ENCODE results near the gene ERC2.

Gene ERC2

DNA sequence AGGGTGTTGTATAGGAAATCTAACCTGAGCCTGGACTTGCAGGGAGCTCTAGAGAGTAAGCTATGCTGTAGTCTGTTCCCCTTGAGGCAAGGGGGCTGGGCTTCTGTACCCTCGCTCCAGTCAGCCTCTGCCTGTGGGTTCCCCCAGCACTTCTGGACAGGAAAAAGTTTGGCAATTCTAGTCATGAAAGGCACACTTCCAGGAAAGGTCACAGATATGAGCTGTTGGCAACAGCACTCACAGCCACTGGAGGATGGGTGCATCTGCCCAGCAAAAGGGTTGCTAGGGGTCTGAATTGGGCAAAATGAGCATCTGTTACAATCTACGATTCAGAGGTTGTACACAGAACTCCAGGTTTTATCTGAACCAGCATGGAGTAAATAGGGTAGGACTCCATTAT, 281.2 kb downstream of the ERC2 start:
- no peak for DNase-seq (ENCODE audit: low read depth)

DNA sequence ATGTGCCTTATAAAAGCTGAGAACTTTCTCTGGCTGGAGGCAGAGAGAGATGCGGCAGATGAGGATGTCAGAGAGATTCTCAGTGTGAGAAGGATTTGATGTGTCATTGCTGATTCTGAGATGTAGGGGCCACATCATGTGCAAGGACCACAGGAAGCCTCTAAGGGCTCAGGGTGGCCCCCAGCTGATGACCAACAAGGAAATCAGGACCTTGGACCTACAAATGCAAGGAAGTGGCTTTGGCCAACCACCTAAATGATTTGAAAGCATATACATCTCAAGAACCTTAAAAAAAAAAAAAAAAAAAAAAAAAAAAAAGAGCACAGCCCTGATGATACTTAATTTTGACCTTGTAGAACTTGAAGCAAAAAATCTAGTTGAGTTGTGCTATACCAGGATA, 282.4 kb downstream of the ERC2 start:
- DNase-seq (ENCODE audit: low read depth), result no peak

DNA sequence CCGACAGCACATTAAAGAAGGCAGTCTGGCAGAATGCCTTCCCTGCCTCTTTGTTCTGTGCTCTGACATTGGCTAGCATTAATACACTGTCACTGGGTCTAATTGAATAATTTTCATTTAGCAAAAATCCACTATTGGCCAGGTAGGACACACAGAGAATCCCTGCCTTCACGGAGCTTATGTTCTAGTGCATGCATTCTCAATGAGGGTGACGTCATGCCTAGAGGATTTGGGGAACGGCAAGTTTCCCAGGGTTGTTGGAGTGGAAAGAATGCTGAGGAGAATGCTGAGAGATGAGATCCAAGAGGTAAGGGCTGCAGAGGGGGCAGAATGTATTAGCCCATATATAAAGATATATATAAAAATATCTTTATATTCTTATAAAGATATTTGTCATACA, 284.7 kb downstream of the ERC2 start:
- DNase-seq (ENCODE audit: low read depth), result no peak

DNA sequence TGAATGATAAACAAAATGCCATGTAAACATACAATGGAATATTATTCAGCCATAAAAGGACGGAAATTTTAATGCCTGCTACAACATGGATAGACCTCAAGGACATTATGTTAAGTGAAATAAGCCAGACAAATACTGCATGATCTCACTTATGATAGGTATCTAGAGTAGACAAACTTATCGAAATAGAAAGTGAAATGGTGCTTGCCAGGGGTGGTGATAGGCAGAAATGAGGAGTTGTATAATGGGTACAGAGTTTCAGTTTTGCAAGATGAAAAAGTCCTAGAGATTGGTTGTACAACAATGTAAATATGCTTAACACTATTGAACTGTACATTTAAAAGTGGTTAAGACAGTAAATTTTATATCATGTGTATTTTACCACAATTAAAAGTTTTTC, 287.8 kb downstream of the ERC2 start:
- no peak for DNase-seq (ENCODE audit: low read depth)

GRCh38 chr3:56173601-56174000, 294.7 kb downstream of the ERC2 start:
- no peak for DNase-seq (ENCODE audit: low read depth)

DNA sequence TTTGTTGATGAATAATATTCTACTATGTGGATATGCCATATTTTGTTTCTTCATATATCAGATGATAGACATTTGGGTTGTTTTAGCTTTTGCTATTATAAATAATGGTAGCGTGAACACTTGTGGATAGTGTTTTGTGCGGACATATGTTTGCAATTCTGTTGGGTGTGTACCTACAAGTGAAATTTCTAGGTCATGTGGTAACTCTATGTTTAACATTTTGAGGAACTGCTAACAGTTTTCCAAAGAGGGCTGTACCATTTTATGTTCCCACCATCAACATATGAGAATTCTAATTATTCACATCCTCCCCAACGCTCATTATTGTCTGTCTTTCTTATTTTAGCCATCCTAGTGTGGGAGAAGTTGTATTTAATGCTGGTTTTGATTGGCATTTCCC, 303.8 kb downstream of the ERC2 start:
- DNase-seq (ENCODE audit: low read depth), result no peak

GRCh38 chr3:56157693-56158362, 310.4 kb downstream of the ERC2 start:
- DNase-seq (ENCODE audit: low read depth), result no peak

DNA sequence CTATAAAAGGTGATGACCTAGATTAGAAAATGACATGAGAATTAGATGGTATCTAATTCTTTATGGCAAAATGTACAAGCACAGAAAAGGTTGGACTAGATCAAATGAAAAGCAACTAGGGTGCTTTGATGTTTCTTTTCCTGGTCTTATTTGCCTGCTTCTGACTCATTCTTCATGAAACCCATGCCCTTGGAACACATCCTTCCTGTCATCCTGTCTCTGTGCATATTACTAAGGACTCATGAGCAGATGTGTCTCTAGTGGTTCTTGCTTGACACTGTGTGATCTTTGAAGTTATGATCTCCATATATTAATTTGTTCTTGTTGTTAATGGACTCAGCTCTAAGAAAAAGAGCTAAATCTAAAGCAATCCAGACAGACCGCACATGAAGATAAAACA, 314.0 kb downstream of the ERC2 start:
- DNase-seq (ENCODE audit: low read depth), result no peak

- no peak for DNase-seq (ENCODE audit: low read depth)
Observed at GRCh38 chr3:56147354-56147753, 320.9 kb downstream of the ERC2 start.

GRCh38 chr3:56145410-56145809, 322.9 kb downstream of the ERC2 start:
- DNase-seq (ENCODE audit: low read depth), result no peak

DNA sequence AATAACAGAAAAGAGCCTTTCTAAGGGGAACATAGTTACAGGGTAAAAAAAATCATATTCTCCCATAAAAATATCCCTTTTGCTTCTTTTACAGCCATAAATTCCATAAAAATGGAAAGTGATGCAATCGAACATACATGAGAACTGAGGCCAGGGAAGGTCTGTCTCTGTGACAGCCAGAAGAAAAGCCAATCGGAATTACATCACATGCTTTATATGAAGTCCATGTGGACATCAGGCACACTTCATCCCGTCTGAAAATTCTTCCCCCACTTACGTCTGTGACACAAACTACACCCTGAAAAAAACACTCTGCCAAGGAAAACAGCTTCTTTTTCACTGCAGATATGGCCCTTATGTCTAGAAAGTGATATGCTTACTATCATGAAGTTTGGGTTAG, 323.5 kb downstream of the ERC2 start:
- no peak for DNase-seq (ENCODE audit: low read depth)

DNA sequence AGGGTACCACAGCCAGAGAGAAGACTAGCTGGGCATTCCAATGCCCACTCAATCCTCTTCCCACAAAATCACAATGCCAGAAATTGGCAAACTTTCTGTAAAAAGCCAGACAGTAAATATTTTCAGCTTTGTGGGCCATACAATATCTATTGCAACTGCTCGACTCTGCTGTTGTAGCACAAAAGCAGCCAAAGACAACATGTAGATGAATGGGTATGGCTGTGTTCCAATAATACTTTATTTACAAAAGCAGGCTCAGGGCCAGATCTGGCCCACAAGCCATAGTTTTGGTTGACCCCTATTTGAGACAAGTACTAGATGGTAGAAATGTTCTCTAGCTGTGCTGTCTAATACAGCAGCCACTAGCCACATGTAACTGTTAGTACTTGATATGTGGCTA, 330.9 kb downstream of the ERC2 start:
- DNase-seq (ENCODE audit: low read depth), result no peak

DNA sequence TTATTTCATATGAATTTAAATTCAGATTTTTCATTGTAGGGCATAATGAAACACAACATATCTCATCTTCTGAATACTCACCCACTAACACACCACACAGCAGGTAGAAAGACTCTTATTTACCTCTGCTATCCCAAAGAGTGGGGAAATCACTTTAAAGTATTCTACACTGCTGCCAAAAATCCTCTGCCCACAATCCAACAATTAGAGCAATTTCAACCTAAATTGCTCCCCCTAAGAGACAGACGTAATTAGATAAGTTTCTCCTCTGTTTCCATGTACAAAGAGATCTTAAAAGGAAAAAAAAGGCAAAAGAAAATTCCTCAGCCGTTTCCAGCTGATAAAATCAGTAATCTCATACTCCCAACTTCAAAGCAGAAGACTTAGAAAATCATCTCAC, 331.8 kb downstream of the ERC2 start:
- DNase-seq (ENCODE audit: low read depth), result no peak

DNA sequence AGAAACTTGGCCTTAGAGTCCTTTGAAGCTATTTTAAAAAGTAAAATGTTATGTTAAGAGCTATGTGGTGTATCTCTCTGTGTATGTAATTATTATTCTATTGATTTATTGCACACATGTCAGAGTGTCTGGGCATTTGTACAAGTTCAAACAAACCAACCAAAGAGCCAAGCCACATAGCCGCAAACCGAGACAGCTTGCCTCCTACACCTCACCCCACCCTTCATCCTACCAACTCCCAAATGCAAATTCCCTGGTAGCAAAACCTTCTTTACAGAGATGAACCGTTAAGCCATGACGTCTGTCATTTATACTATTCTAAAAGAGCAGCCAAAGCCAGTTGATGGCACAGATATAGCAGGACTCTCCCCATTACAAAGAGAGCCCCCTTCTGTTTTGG, 332.3 kb downstream of the ERC2 start:
- no peak for DNase-seq (ENCODE audit: low read depth)

DNA sequence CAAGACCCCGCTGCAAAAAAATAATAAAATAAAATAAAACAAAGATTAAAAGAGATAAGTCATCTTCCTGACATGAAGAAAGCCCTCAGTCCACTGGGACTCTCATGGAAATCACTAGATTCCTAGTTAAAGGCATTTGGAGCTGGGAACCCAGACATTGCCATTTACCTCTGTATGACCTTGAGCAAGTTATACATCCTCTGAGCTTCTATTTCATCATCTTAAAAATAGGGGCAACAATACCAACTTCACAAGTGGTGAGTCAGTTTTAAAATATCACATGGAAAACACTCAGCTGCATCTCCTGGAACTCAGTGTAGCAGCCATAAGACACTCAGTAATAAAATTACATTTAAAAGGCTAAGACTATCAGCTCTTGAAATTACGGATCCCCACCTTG, 334.8 kb downstream of the ERC2 start:
- no peak for DNase-seq (ENCODE audit: low read depth)

- DNase-seq (ENCODE audit: low read depth), result no peak
Observed at GRCh38 chr3:56132762-56133161, 335.5 kb downstream of the ERC2 start.

- no peak for DNase-seq (ENCODE audit: low read depth)
Observed at GRCh38 chr3:56131974-56132590, 336.2 kb downstream of the ERC2 start.

GRCh38 chr3:56130036-56130435, 338.2 kb downstream of the ERC2 start:
- no peak for DNase-seq (ENCODE audit: low read depth)

DNA sequence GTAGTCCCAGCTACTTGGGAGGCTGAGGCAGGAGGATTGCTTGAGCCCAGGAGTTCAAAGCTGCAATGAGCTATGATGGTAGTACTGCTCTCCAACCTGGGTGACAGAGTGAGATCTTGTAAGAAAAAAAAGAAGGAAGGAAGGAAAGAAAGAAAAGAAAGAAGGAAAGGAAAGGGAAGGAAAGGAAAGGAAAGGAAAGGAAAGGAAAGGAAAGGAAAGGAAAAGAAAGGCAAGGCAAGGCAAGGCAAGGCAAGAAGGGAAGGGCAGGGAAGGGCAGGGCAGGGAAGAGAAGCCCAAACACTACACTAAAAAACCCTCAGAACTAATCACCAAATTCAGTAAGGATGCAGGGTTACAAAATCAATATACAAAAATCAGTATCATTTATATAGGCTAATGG, 341.6 kb downstream of the ERC2 start:
- DNase-seq (ENCODE audit: low read depth), result no peak

GRCh38 chr3:56125358-56126005, 342.8 kb downstream of the ERC2 start:
- no peak for DNase-seq (ENCODE audit: low read depth)

GRCh38 chr3:56124546-56124945, 343.7 kb downstream of the ERC2 start:
- no peak for DNase-seq (ENCODE audit: low read depth)

DNA sequence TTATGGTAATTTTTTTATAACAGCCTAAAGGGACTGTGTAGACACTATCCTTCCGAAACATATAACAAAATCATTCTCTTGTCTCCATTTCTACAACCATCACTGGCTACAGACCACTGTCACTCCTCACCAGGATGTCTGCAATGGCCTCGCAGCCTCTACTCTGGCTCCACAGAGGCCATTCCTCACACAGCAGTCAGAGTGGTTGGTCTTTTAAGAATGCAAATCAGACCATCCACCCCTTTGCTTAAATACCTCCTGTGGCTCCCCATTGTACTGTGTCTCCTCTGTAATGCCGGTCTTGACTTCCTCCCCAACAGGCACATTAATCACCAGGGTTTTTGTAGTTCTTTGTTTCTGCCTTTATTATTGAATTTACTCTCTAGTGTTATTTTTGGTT, 344.8 kb downstream of the ERC2 start:
- no peak for DNase-seq (ENCODE audit: low read depth)

- DNase-seq (ENCODE audit: low read depth), result no peak
Observed at GRCh38 chr3:56122911-56123310, 345.4 kb downstream of the ERC2 start.

- DNase-seq (ENCODE audit: low read depth), result no peak
Observed at GRCh38 chr3:56121716-56122115, 346.6 kb downstream of the ERC2 start.
